HG03460 (cell line): Measurements from ENCODE around the gene NFASC.

Source experiments
- ATAC-seq: cut with Tn5 transposase; IDR thresholded peaks from one replicate; pipeline ENCODE4 v1.9.1; 2021; ENCODE audit not compliant: unreplicated experiment

Gene NFASC

DNA sequence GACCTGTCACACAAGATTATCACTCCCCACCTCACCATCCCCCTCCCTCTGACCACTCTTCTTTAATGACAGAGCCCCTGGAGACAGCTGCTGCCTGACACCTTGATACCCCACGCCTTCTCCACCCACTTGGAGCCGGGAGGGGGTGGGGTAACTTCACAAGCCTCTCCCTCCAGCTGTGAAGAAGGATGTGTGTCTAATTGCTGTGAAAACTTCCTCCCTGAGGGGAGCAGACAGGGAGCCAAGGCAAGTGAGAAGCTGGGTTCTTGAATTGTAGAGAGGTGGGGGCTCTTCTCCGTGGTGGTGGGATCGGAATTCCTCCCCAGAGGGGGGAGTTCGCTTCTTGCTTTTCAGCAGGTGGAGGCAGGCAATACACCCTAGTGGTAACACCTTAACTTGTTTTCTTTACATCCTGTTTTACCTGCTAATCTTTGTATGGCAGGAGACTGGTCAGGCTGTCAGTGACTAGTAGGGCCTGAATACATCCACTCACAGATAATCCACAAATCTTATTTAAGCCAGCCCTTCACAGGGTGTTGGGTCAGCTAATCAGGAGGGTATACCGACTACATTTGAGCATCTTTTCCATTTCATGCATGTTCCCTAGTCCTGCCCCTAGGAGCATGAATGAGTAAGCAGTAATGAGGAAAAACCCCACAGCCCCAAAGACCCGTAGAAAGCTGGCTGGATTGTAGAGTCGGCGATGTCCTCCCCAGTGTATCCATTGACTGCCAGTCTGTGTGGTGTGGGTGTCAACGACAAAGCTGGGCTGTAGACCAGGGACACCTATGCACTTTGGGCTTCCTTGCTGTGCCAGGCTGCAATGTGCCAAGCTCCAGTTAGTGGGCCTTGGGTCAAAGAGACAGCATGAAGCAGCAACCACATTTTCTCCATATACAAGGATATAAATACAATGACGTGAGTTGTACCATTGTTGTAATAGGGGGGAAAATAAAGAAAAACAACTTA lies 57.3 kb downstream of the NFASC start:
- ATAC-seq, result no peak

DNA sequence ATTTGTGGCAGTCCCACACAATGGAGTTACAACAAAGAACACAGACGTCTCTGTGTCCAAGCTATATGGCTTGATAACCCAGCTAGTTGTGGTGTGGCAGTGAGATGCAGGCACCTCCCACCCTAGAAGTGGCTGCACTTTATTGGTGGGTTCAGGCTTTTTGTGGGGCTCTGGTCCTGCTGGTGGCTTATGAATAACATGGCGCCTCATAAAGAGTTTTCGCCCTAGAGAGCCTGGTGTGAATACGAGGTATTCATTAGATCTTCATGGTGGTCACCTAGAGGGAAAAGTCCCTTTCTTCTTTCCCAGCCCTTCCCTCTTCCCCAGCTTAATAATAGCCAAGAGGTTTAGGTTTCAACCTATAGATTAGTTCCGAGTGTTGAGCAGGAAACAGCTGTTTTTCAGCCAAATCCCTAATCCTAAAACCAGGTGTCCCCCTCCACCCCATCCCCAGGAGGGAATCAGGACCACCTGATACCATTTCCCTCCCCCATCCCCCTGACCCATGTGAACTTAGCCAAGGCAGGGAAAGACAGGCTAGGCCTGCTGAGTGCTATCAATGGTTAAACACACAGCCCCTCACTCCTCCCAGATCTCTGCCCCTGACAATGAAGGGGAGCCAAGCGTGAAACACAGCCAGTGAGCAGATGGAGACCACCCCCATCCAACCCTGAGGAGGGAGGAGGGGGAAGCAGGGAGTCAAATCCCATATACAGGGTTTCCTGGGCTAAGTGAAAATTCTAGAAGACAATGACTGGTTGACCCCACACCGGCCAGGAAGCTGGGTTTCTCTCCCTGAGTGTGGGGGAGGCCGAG lies 58.2 kb downstream of the NFASC start:
- ATAC-seq, result no peak

- ATAC-seq, result no peak
These were observed 59.0 kb downstream of the NFASC start for GRCh38 chr1:204929487-204930154.

DNA sequence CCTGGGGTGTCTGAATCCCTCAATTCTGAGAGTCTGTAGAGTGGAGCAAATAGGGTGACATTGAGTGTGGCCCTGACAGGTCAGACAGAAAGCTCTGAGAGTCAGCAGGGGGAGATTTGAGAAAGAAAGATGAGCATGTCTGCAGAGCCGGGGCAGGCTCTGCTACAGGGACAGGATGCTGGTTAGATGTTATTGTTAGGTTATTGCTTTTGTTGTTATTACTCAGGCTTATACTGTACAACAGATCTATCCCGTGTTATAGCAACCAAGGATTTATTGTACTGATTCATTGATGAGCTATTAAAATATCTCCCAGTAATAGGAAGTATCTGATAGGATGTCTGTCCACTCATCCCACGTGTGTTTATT lies 59.5 kb downstream of the NFASC start:
- no peak for ATAC-seq

DNA sequence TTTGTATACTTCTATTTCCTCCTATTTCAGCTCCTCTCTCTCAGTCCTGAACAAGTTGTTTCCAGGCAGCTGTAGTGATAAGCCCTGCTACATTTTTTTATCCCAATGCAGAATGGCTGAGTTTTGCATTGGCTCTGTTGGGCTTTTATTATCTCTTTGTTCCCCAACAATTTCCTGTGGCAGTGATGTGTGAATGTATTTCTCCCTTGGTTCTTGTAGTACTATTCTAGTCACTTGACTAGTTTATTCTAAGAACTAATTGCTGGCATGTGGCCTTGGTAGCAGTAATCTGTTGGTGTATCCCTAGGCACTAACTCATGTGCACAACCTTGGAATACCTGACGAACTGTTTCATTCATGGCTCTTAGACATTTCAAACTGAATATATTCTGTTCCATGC lies 60.7 kb downstream of the NFASC start:
- no peak for ATAC-seq

DNA sequence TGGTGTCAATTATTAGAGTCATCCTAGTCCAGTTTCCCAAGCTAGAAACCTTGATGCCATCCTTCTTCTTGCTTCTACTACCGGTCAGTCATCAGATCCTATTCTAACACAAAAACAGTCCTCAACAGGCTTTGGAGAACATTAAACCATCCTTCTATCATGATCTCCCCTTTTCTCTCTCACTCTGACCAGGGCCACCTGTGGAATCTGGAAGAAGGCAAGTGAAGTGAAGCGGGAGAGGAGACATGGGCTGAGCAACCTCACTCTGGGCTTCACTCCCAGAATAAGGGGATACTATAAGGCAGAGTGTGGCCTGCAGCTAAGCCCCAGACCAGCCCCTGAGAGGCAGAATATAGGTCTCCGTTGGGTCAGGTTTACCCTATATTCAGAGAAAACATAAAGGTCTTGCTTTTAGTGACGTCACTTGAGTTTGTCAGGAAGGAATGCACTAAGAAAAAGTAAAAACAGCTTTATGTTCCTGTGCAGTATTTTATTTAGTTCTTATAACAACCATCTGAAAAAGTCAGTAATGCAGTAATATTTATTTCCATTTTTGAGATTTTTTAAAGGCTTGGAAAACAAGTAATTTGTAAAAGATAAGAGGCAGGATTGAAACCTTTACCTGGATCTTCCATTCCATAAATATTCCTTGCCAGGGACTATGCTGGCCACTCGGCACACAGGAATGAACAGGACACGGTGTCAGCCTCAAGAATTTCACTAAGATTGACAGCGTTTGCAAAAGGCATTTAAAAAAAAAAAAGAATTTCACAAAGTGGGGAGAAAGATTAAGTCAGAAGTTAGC lies 61.3 kb downstream of the NFASC start:
- no peak for ATAC-seq

DNA sequence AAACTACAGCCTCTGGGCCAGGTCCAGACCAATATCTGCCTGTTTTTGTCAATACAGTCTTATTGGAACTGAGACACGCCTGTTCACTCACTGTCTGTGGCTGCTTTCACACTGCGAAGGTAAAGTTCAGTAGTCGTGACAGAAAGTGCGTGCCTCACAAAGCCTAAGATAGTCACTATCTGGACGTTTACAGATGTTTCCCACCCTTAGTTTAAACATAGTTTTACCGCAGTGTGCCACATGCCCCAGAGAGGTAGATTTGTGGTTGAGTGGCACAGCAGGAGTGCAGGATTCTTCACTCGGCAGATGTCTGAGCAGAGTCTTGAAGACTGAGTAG lies 61.9 kb downstream of the NFASC start:
- no peak for ATAC-seq

- no peak for ATAC-seq
These were observed 64.5 kb downstream of the NFASC start for GRCh38 chr1:204935155-204935554.

DNA sequence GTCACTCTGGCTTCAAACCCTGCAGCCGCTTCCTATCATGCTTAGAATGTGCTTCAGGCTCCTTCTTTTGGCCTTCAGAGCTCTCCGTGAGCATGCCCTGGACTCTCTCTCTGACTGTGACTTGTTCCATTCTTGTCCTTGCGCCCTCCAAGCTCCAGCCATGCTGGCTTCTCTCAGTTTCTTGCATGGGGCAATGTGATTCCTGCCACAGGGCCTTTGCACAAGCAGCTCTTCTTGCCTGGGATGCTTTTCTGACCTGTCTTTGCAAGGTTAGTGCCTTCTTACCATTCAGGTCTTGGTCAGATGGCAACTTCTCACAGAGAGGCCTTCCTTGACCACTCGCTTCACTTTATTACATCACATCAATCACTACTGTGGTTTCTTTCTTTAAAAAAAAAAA lies 66.1 kb downstream of the NFASC start:
- ATAC-seq, result no peak

GRCh38 chr1:204937901-204938300 lies 67.2 kb downstream of the NFASC start:
- no peak for ATAC-seq

DNA sequence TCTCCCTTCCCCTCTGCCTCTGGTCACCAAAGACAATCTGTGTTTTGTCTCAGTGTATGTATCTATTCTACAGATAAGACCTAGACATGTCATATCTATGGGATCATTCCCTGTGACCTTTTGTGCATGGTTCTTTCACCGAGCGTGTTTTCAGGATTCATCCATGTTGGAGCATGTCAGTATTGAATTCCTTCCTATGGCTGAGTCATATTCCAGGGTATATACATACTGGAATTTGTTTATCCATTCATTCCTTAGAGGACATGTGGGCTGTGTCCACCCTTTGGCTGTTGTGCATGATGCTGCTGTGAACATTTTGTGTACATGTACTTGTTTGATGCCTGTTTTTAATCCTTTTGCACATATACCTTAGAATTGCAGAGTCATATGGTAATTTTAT lies 69.9 kb downstream of the NFASC start:
- no peak for ATAC-seq

GRCh38 chr1:204941421-204942338 lies 71.0 kb downstream of the NFASC start:
- ATAC-seq, result no peak

- ATAC-seq, result no peak
These were observed 72.8 kb downstream of the NFASC start for GRCh38 chr1:204943495-204943894.

DNA sequence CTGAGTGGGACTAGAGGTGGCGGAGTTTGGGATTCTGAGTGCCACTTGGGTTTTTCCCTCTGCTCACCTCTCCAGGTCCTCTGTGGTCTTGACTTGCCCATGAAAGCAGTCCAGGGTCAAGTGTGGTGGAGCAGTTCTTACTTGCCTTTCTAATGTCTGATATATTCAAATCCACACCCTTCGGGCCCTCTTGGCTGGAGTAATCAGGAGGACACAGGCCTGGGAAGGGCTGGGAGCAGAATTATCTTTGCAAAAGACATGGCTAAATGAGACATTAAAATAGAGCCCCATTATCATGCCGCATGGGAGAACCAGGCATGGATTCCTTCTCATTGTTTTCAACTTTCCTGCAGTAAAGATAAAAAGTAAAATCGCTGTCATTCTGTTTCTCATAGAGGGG lies 74.0 kb downstream of the NFASC start:
- ATAC-seq, result no peak

DNA sequence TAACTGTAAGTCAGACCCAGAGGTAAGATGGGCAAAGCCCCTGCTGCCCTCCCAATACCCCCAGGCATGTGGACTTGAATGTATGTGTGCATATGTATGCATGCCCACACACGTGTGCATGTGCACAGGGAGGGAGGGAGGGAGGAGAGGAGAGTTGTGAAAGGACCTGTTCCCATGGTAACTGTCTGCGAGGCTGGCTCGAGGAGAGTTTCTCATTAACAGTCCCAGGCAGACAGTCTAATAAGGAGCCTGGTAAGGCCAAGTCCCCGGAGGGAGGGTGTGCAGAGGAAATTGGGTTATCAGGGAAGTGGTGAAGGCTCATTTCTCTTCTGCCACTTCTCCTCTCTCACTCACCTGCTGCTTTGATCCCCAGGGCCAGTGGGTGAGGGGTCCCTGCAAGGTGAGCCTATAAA lies 74.9 kb downstream of the NFASC start:
- ATAC-seq, result no peak

GRCh38 chr1:204946640-204947039 lies 76.0 kb downstream of the NFASC start:
- no peak for ATAC-seq

- ATAC-seq, result no peak
These were observed 76.7 kb downstream of the NFASC start for GRCh38 chr1:204947338-204947737.

- no peak for ATAC-seq
These were observed 77.1 kb downstream of the NFASC start for GRCh38 chr1:204947747-204948146.

DNA sequence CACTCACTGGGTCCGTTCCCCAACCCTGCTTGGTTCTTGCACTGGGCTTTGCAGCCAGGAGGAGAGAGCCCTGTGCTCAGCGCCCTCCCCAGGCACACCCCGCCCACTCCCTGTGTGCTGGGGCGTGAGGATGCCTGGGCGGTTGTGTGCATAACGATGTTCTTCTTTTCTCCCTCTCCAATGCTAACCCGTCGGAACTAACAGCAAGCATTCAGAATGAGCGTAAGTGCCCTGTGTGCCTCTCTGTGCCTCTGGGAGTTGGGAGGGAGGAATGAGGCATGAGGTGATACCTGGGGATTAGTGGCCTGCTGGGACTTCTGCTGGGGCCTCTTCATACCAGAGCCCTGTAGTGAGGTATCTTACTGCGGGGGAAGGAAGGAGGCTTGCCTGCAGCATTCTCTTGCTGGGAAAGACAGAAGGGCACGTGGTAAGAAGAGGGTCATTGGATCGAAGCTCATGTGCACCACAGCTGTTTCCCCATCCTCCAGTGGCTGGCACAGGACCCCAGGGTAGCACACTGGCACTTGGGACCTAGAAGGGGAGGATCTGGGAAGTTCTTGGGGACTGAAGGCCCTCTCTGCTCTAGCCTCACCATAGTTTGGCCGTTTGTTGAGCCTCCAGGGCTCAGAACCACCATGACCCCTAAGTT lies 79.8 kb downstream of the NFASC start:
- ATAC-seq, result no peak
